ENCODE measurements around the gene MRGPRF.

Gene MRGPRF

DNA sequence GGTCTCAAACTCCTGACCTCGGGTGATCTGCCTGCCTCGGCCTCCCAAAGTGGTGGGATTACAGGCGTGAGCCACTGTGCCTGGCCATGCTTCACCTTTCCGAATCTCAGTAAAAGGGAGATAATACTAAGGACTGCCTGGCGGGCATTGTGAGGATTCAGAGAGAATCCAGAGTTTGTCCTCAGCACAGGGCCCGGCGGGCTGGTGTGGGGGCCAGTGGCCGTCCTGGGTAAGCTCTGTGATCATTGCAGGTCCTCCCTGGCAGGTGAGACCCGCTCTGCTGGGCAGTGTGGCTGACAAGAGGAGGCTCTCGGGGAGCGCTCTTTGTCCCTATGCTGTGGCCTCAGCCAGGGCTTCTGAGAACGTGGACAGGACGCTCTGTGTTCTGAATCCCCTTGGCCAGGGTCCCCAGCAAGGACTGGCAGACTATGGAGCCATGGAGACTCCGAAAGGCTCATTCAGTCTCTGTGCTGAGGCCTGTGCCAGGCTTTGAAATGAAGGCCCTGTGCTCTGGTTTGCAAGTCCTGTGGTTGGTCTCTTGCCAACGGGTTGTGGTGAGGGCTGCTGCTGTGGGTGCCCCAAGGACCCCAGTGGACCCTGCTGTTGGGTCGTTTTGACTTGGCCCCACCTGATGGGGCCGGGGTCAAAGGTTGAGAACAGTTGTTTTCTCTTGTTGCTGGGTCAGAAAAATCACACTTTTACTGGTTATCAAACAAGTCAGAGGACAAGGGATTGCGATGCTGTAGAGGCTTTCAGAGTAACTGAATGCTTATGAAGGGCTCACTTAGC is 37.7 kb upstream of the MRGPRF start:
- no peak overlapping the region for H2AFZ ChIP-seq (ENCODE audit: low read depth)
- H3K27ac ChIP-seq, result no peak overlapping the region
- peaks cover 67% of the 10 kb centered on the region for H3K4me1 ChIP-seq (ENCODE audit: low read depth, poor library complexity, severe bottlenecking)
- no peak overlapping the region for H3K9ac ChIP-seq
- no peaks in the 10 kb centered on the region for H3K27me3 ChIP-seq (ENCODE audit: insufficient read depth, low read depth)
- H3K4me2 ChIP-seq, result peak overlapping the region; percentile 11; the same call in 1 of the 2 replicates
- TF ChIP-seq, protein P1, sequence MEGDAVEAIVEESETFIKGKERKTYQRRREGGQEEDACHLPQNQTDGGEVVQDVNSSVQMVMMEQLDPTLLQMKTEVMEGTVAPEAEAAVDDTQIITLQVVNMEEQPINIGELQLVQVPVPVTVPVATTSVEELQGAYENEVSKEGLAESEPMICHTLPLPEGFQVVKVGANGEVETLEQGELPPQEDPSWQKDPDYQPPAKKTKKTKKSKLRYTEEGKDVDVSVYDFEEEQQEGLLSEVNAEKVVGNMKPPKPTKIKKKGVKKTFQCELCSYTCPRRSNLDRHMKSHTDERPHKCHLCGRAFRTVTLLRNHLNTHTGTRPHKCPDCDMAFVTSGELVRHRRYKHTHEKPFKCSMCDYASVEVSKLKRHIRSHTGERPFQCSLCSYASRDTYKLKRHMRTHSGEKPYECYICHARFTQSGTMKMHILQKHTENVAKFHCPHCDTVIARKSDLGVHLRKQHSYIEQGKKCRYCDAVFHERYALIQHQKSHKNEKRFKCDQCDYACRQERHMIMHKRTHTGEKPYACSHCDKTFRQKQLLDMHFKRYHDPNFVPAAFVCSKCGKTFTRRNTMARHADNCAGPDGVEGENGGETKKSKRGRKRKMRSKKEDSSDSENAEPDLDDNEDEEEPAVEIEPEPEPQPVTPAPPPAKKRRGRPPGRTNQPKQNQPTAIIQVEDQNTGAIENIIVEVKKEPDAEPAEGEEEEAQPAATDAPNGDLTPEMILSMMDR (conservative IDR thresholded peaks at IDR 0.05; ENCODE audit: low read depth, low read length), result no peak
- H3K79me2 ChIP-seq (ENCODE audit: insufficient read depth, low read depth), result peaks cover 8% of the 10 kb centered on the region; the same call in 1 of the 2 replicates
- H3K36me3 ChIP-seq (ENCODE audit: insufficient read depth), result no peaks in the 10 kb centered on the region
- no peak overlapping the region for H3K4me3 ChIP-seq (IDR thresholded peaks at IDR 0.05; ENCODE audit: insufficient read depth, low read depth, low read length)
- no peaks in the 10 kb centered on the region for H4K20me1 ChIP-seq (ENCODE audit: insufficient read depth)

DNA sequence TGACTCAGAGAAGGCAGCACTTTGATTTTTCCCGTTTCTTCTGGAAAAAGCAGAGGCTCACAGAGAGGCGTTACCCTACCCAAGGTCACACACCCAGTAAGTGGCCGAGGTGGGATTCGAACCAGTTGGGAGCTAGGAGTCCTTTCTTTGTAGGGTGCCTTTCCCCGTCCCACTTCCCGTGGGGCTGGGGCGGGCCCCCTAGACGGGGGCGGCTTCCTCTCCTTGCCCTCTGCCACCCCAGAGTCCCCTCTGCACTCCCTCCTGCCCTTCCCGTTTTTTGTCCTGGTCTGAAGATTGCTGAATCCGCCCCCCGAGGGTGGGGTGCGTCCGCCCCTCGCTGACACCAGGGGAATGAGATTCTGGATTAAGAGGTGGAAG is 36.4 kb upstream of the MRGPRF start:
- TF ChIP-seq, protein P1 (conservative IDR thresholded peaks at IDR 0.05; ENCODE audit: low read depth, low read length), result no peak
- Histone ChIP-seq H3K4me3 (IDR thresholded peaks at IDR 0.05; ENCODE audit: insufficient read depth, low read depth, low read length) (no peak overlapping the region), H2AFZ (ENCODE audit: low read depth) (peak overlapping the region; percentile 81), H3K4me2 (peak overlapping the region; percentile 75), H3K27ac (no peak overlapping the region), H3K4me1 (ENCODE audit: low read depth, poor library complexity, severe bottlenecking) (peaks cover 60% of the 10 kb centered on the region), H3K27me3 (ENCODE audit: insufficient read depth, low read depth) (no peaks in the 10 kb centered on the region), H3K79me2 (ENCODE audit: insufficient read depth, low read depth) (peaks cover 8% of the 10 kb centered on the region; the same call in 1 of the 2 replicates), H3K9ac (peak overlapping the region; percentile 91), H4K20me1 (ENCODE audit: insufficient read depth) (no peaks in the 10 kb centered on the region), H3K36me3 (ENCODE audit: insufficient read depth) (no peaks in the 10 kb centered on the region)

DNA sequence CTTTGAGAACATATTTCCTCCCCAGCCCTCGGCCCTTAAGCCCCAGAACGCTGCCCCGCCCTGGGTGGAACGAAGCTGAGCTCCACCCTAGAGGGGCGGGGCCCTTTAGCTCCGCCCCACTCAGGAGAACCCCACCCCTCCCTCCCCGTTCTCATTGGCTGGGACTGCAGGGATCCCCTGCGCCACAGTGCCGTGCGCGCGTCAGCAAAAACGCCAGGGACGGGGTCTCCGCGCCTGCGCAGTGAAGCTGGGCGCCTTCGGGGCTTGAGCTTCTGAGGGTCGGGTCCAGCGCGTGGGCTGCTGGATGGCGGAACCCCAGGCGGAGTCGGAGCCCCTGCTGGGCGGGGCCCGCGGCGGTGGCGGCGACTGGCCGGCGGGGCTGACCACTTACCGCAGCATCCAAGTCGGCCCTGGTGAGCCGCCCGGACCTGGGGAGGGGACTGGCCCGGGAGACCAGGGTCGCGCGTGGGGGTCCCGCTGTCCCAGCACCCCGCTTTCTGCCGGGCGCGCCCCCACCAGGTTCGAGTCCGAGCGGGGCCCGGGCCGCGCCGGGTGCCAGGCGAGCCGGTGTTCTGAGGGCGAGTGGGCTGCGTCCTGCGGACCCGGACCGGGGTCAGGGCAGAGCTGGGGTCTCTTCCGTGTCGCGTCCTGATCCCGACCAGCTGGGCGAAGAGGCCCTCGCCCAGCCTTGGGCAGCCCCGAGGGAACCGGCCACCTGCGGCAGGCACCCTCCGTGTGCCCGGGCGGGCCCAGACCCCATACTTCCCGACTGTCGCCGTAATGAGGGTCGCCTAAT is 35.8 kb upstream of the MRGPRF start, which contains the start of gene TPCN2:
TPCN2 (plus strand) TSS at position 239 of the 796 bp plus-strand sequence; CDS start at position 305, 66 bp downstream.
- Histone ChIP-seq H3K79me2 (ENCODE audit: insufficient read depth, low read depth) (peaks cover 8% of the 10 kb centered on the region; the same call in 1 of the 2 replicates), H3K4me2 (peak within 1 kb of the TSS; percentile 75), H3K27ac (0 out of 2 replicates have a peak within 1 kb of the TSS, but pooled peaks have one; percentile 42), H4K20me1 (ENCODE audit: insufficient read depth) (no peaks in the 10 kb centered on the region), H3K4me1 (ENCODE audit: low read depth, poor library complexity, severe bottlenecking) (peaks cover 60% of the 10 kb centered on the region), H3K9ac (peak within 1 kb of the TSS; percentile 91), H3K27me3 (ENCODE audit: insufficient read depth, low read depth) (no peaks in the 10 kb centered on the region), H2AFZ (ENCODE audit: low read depth) (peak within 1 kb of the TSS; percentile 81), H3K4me3 (IDR thresholded peaks at IDR 0.05; ENCODE audit: insufficient read depth, low read depth, low read length) (no peak within 1 kb of the TSS), H3K36me3 (ENCODE audit: insufficient read depth) (no peaks in the 10 kb centered on the region)
- TF ChIP-seq, protein P1 (conservative IDR thresholded peaks at IDR 0.05; ENCODE audit: low read depth, low read length), result no peak

DNA sequence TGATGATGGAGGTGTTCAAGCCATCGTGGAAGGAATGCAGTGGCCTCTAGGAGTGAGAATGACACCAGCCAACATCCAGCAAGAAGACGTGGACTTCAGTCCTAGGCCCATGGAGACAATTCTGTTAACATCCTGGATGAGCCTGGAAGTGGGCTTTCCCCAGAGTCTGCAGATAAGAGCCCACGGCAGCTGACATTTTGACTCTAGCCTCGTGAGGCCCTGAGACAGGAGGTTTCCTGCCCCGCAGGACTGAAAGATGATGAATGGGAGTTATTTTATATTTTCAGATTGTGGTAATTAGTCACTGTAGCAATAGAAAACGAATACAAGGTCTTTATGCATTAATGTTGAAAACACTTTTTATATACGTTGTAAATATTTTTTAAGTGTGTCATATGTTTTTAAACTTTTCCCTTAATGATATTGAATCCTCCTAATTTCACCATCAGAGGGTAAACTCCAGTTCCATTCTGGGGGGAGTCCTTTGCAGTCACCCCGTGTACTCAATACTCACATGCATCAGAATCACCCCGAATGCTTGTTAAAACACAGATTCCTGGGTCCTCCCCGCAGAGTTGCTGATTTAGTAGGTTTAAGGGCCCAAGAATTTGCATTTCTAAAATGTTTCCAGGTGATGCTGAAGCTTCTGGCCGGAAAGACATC is 35.1 kb upstream of the MRGPRF start:
- Histone ChIP-seq H3K36me3 (ENCODE audit: insufficient read depth) (no peaks in the 10 kb centered on the region), H3K4me1 (ENCODE audit: low read depth, poor library complexity, severe bottlenecking) (peaks cover 53% of the 10 kb centered on the region), H3K27me3 (ENCODE audit: insufficient read depth, low read depth) (no peaks in the 10 kb centered on the region), H3K9ac (no peak overlapping the region), H3K4me2 (peak overlapping the region; percentile 71; the same call in 1 of the 2 replicates), H3K27ac (no peak overlapping the region), H4K20me1 (ENCODE audit: insufficient read depth) (no peaks in the 10 kb centered on the region), H3K4me3 (IDR thresholded peaks at IDR 0.05; ENCODE audit: insufficient read depth, low read depth, low read length) (no peak overlapping the region), H3K79me2 (ENCODE audit: insufficient read depth, low read depth) (peaks cover 8% of the 10 kb centered on the region; the same call in 1 of the 2 replicates), H2AFZ (ENCODE audit: low read depth) (peak overlapping the region; percentile 81)
- TF ChIP-seq, protein P1 (conservative IDR thresholded peaks at IDR 0.05; ENCODE audit: low read depth, low read length), result no peak
